Measurements from ENCODE around the gene MMRN2.

GRCh38 chr10:86944031-86944419 lies 13.4 kb downstream of the MMRN2 start:
- TF ChIP-seq CTCF (conservative IDR thresholded peaks at IDR 0.05) = no peak
- TF ChIP-seq EZH2 (IDR thresholded peaks at IDR 0.05; ENCODE audit: low read depth) = no peak

Measured in PC-9 (cell line).